HG02970 (cell line): ENCODE measurements around the gene RAB22A.

Experiments used
- ATAC-seq: cut with Tn5 transposase; IDR thresholded peaks from one replicate; pipeline ENCODE4 v1.9.1; 2021; ENCODE audit warnings: mild to moderate bottlenecking, moderate library complexity, moderate number of reproducible peaks; ENCODE audit not compliant: unreplicated experiment, low FRiP score

The RAB22A gene, protein sequence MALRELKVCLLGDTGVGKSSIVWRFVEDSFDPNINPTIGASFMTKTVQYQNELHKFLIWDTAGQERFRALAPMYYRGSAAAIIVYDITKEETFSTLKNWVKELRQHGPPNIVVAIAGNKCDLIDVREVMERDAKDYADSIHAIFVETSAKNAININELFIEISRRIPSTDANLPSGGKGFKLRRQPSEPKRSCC

DNA sequence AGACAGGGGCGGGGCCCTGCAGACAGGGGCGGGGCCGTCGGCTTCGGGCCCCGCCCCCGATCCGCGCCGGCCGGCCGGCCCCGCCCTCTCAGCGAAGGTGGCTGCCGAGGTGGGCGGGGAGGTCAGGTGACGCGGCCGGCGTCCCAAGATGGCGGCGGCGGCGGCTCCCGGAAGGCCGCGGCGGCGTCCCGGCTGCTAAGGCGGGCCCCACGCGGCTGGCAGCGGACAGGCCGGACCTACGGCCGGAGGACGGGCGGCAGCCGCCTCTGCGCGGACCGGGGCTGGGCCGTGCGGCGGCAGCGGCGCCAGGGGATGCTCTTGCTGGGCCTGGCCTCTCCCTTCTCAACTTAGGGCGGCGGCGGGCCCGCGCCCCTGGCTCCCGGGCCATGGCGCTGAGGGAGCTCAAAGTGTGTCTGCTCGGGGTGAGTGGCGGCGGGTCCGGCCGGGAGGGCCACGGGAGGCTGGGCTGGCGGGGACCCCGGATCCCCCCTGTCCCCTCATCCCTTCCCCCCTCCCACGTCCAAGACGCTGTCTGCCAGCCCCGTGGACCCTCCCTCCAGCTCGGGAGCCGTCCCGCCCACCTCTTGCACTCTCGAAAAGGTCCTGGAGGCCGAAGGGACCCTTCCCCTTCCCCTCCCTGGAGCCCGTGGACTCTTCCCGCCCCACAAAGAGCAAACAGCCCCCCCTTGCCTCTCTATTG is at the start of gene RAB22A:
Gene RAB22A, plus strand, starts transcription at position 125 of the 700 bp plus-strand sequence. Its CDS starts 262 bp downstream, at position 387.
- peak; percentile 85 for ATAC-seq

DNA sequence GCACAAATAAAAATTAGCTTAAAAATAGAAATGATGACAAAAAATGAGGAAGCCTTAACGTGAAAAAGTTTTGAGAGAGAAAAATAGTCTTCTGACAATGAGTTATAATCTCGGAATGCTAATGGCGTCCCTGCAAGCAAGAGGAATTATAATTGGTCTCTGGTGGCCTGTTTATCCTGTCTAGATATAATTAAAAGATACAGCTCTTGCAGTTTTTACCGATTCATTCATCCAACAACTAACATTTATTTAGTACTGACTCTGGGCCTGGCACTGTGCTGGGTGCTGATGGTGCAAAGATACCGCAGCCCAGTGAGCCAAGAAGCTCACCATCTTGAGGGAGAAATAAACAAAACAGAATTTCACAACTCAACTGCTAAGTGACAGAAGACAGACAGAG is 49.5 kb upstream of the RAB22A start:
- no peak for ATAC-seq

DNA sequence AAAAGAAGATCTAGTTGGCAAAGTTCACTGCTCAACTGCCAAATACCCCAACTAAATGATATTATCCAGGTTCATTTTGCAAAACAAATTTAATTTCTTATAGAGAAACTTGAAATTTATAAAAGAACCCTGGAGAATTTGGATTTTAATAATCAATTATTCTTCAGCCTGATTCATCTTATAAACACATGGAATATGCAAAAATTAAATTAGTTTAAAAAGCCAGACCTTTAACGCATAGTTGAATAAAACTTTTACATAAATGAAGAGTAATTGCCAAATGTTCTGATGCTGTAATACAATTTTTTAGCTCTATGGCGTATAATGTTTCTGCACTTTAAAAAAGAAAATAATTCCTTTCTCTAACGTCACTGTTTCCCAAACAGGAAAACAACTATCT is 47.9 kb upstream of the RAB22A start:
- no peak for ATAC-seq

DNA sequence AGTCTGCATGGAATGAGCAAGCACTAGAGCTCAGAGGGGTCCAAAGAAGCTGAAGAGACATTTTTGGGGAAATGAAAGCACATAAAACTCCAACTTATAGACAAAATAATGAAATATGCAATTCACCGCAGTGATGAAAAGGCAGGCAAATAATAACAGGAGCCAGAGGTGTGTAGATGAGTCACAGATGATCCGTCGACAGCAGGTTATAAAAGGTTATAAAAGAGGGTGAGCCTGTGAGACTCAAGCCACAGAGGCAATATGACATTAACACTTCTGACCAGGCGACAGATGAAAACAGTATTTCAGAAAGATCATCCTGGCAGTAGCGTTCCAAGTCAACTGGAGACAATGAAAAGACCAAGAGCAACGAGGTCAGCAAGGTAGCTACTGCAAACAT is 45.2 kb upstream of the RAB22A start:
- no peak for ATAC-seq

DNA sequence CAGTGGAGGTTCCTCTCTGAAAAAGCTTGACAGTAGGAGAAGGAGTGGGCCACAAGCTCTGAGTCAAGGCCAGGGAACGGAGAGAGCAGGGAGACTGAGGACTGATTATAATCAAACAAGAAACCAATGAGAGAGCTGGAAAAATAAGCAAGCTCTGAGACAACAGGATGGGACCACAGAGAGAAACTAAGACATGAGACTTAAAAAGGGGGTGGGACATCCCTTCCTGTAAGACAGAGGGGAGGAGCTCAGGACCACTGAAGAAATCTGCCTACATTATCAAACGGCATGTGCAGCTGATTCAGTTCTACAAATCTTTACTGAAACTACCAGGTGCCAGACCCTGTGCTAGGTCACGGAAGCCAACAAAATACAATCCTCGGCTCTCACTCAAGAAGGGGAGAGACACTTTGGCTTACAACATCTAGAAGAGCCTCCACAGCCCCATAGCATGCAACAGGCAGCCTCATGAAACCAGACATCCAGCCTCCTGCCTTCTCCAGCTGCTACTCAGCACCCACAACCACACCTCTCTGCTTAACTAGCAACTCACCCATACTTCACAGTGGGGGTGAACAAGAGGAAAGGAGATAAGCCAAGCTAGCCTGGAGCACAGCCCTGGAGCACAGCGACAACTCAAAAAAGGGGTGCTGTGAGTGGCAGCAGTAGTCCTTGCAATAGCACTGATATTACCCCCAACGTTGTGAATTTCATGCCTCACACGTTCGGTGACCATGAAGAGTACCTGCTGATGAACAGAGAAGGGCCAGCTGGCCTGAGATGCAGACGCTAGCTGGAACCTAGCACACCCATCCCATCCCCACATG is 41.9 kb upstream of the RAB22A start:
- no peak for ATAC-seq

DNA sequence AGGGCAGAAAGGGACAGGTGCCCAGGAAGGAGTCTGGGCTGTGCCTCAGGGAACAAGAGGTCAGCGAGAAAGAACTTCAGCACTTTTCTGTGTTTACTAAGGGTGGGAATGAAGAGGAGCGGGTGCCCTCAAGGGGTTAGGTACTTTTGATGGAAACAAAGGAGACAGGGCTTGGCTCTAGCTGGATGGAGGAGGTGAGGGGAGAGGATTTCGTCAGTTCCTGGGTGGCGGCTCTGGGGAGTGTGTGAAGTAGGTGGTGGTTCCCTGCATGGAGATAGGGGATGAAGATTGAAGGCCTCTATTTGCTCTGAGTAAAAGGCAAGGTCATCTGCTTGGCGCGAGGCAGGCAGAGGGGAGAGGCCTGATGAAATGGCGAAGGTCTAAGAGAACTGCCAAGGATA is 41.1 kb upstream of the RAB22A start:
- no peak for ATAC-seq

DNA sequence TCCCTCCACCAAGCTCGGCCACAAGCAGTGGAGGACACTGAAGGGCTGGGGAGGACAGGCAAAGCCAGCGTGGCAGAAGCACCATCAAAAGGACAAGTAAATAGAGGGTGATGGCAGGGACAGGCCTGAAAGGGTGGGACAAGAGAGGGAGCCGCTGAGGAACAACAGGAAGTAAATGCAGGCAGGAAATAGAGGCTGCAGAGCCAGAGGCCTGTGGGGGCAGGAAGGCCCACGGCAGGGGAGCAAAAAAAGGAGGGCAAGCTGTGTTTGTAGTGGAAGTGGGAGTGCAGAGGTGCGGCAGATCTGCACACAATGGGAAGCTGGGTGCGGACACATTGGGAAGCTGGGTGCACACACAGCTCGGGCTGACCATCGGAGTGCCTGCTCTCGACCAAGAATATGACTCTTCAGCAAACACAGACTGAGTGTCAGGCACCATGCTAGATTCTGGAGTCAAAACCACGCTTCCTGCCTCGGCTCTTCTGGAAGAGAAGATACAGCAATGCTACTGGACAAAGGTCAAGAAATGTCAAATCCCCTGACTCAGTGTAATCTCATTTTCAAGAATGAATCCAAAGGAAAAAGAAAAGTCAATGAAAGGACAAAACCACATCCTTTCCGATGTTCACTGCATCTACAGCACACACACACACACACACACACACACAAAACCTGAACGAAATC is 40.4 kb upstream of the RAB22A start:
- ATAC-seq: no peak

DNA sequence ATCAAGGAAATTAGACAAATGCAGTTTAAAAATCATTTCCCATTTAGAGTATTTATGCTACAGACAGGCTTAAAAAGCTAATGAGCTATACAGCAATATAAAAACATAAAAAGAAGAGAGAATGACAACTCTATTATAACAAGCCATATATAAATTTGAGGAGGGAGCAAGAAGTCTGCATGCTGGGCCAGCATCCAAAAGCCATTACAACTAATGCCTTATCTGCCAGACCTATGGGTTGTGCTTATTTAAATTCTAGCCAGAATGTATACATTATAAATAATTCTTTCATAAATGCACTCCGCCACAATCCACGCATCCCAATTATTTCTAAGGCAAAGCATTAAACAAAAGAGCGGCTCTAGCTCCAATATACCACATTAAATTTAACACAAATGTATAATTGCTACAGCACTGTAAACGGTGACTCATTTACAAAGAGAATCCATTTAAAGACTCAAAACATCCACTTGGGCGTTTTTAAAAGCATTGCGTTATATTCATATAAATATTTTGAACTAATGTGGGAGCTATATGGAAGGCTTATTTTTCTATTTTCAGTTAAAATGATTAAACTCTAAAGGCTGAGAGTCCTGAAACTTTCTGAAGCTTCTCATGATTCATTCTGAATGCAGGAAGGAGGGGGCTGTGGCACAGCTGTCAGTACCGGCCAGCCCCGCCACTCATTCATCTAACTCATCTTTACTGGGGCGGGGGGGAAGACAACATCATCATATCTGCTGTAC is 37.7 kb upstream of the RAB22A start:
- ATAC-seq: no peak

DNA sequence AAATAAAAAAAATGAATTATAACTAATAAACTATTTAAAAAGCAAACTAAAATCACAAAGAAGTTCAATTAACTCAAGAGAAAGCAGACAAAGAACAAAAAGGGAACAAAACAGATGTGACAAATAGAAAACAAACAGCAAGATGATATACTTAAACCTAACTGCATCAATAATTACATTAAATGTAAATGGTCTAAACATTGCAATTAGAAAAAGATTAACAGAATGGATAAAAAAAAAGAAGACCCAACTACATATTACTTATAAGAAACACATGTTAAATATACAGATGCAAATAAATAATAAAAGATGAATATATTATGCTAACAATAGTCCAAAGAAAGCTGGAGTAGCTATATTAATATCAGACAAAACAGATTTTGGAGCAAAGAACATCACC is 35.1 kb upstream of the RAB22A start:
- no peak for ATAC-seq

DNA sequence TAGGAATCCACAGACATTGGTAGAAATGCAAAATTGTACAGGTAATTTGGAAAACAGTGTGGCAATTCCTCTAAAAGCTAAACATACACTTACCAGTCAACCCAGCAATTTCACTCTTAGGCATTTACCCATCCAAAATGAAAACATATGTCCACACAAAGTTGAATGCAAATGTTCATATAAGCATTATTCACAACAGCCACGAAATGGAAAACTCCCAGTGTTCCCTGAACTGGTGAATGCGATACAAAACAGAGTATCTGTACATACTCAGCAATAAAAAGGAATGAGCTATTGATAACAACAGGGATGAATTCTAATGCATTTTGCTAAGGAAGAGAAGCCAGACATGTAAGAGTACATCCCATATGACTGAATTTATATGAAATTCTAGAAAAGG is 32.4 kb upstream of the RAB22A start:
- no peak for ATAC-seq

DNA sequence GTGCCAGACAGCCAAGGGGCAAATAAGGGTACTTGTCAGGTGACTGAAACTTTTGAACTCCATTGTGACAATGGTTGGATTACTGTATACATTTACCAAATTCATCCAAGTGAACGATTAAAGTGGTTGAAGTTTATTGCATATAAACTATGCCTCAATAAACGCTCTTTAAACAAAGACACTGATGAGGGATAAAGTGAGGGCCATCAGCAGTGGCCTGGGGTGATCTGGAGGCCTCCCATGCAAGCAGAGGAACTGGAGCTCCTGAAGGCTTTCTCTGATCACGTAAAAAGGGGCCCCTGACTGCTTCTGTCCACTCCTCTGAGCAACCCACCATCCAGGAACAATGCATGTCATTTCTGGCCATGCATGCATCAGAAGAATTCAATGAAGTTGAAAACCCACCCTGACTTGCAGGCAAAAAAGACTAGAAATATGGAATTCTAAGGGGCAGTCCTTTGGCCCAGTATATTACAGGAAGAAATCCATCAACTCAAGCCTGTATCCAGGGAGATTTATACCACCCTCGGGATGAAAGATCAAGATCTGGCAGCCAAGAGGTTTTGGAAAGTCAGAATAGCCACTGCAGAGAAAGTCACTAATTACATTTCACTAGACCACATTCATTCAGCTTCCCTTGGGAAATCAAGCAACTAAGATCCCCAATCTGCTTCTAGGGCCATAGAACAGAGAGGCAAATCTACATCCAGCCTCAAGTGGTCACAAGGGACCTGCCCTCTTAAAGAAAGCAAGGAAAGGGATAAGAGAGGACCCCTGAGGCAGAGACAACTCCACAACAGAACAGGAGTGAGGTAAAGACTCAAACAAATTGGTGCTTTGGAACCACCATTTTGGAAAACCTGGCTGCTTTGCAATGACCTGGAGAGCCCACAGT is 31.7 kb upstream of the RAB22A start:
- no peak for ATAC-seq

DNA sequence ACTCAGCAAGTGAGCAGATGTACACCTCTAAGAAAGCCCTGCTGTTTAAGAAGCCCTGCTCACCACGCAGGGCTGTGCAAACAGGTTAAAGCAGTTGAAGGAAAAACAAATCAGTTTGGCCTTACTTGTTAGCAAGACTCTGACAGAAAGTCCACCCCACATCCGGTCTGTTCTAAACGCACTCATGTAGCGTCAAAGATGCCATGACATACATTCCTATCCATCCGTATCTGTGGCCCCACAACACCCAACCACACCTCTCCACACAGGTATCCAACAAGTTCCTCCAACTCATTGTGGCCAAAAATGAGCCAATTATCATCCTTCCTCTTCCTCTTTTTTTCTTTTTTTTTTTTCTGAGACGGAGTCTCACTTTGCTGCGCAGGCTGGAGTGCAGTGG is 22.8 kb upstream of the RAB22A start:
- no peak for ATAC-seq

DNA sequence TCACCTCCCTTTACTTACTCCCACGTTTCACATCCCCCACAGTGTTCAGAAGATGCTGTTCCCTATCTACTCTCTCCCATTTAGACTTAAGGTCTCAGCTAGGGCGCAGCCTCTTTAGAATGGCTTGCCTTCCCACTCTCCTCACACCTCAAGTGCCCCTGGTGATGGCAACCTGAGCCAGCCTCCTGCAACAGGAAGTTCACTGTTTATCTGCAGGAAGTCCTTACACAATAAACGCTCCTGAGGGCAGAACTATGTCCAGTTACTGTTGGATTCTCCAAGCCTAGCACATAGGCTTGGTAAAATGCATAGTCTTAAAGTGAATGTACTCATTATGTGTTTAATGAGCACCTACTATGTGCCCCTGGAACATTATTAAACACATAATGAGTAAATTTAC is 21.9 kb upstream of the RAB22A start:
- ATAC-seq: no peak

DNA sequence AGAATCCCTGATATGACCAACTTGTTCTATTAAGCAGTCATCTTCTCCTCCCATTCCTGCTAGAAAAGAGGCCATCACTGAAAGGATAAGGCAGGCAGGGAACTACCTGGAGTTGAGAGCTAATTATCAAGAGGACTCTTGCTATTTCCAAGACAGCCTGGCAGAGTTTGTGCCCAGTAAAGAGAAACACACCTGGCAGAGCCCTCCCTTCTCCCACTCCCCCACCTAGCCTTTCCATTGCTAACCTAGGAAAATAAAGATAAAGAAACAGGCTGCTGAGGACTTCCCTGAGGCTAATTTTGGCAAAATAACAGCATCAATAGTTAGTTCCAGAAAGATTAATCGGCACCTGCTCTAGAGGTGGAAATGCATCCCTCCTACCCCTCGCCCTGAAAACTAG is 20.4 kb upstream of the RAB22A start:
- no peak for ATAC-seq

DNA sequence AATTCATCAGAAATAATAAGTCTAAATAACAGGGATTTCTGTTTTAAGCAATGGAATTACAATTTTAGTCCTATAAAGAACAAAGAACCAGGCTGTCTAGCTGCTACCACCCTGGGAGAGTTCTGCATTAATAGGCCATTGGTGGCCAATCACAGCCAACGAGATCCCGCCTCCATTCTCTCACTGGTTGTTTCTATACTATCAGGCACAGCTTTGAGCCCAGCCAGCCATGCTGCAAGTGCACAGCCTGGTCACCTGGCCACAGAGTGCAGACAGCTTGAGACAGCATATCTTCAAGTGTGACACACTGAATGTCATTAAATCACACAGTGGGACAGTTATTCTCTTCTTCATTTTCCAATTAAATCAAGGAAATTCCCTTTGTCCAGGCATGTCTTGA is 16.1 kb upstream of the RAB22A start:
- ATAC-seq: no peak

DNA sequence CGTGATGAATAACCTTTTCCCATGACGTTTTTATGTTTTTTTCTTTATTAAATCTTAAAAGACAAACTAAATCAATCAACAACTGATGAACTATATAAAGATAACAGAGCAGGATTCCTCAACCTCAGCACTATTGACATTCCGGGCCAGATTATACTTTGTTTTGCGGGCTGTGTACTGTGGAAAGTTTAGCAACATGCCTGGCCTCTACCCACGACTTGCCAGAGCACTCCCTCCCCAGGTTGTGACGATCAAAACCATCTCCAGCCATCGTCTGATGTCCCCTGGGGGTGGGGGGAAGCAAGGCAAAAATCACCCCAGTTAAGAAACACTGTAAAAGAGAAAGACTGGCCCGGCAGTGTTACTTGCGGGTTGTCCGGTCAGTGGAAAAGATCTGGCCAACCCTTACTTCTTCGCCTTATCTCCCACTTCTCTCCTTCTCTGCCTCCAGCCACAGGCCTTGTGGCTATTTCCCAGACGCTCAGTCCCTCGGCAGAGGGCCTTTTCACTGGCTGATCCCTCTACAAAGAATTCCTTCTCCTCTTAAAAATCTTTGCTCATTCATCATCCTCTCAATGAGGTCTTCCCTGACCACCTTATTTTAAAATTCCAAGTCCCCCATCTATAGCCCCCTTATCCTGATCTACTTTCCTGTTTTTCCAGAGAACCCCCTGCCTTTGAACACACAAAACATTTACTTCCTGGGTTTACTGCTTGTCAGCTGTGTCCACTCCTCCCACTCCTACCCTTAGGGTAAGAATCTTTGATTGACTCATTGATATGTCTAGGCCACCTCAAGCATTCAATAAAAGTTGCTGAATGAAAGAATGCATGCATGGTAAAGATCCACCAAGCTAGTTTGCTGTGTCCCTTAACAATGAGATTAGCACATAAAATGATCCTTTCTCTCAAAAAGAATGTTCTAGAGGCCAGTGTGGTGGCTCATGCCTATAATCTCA is 14.7 kb upstream of the RAB22A start:
- no peak for ATAC-seq

DNA sequence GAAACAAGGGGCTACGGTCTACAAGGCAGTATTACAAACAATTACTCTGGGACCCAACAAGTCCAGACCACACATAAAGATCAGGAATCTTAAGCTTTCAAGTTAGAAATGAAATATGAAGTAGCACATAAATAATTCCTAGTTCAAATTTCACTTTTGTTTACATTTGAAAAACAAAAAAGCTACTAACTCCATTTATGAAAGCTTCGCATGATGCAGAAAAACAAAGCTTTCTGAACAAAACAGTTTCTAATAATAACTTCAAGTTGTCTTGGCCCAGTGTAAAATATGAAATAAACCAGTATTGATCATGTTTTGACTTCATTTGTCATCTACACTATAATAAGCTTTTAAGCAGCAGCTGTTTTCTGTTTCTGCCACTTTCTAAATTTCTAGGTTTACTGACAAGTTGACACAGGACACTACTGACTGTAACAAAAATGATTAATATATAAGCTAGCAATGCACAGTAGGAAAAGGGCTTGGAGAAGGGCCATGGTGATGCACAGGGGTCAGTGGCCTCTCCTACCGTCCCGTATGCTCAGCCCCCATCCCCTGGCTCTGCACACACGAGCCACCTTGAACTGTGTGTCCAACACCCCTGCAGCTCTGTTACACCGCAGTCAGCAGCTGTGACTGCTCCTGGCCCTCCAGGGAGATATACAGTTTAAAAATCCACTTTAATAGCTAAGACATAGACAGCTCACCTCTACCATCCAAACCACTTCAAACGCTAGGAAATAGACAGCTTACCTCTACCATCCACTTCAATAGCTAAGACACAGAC is 13.3 kb upstream of the RAB22A start:
- no peak for ATAC-seq
